SK-MEL-5 (cell line): ENCODE measurements around the gene IGSF8. TPM values are rescaled to one million over a fixed set of nuclear protein-coding genes. Genes with fewer than 3 reads are reported as not detected.
"Not testable (repeated sequence)": the region's sequence is repeated elsewhere in the genome, so short reads cannot be mapped to it uniquely, and the experiment has no call there.

ENCODE experiments used
- DNase-seq: peaks from one replicate; pipeline ENCODE4 v3.0.0-alpha.2; 2016; ENCODE audit warnings: low read depth, low spot score
- in situ Hi-C: cut with HindIII; loops from 2 replicates; pipeline ENCODE4 v1.10.0; 2016; ENCODE audit warnings: low sequenced_read_pairs, high pct_unique_total_duplicates, low pct_unique_long_range_greater_than_20kb
- total RNA-seq: library from RNA; depleted of rRNA; stranded (reverse); fragments of >200 nt; shearing (Covaris generic); gene quantifications from 2 replicates; pipeline ENCODE4 v1.2.3, GENCODE V29; 2014

Gene IGSF8
- total RNA-seq, 1 experiment from 2014 or later: 146 TPM

DNA sequence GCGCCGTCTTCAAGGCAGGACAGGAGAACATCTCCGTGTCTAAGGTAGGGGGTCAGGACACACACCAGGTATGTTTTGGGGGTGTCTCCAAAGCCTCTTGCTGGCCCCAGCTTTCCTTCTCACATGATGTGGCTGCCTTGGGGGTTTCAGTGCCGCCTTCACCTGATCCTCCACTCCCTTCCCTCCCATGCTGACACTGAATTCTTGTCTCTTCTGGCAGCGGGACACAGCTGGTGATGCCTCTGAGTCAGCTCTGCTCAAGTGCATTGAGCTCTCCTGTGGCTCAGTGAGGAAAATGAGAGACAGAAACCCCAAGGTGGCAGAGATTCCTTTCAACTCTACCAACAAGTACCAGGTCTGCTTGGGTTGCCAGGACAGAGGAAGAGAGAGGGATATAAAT lies 30.6 kb upstream of the IGSF8 start:
- in situ Hi-C loops: no loop called here
- no peak for DNase-seq

DNA sequence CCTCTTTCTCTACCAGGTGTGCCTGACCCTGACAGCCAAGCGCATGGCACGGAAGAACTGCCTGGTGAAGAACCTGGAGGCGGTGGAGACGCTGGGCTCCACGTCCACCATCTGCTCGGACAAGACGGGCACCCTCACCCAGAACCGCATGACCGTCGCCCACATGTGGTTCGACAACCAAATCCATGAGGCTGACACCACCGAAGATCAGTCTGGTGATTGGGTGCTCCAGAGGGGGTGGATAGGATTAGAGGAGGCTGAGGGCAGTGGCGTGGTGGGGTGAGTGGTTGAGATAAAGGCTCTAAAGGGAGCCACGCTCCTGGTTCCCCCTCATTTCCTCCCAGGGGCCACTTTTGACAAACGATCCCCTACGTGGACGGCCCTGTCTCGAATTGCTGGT lies 30.2 kb upstream of the IGSF8 start:
- in situ Hi-C loops: no loop called here
- DNase-seq: no peak

GRCh38 chr1:160127865-160128523 lies 29.6 kb upstream of the IGSF8 start:
- no peak for DNase-seq
- in situ Hi-C loops: no loop called here

DNA sequence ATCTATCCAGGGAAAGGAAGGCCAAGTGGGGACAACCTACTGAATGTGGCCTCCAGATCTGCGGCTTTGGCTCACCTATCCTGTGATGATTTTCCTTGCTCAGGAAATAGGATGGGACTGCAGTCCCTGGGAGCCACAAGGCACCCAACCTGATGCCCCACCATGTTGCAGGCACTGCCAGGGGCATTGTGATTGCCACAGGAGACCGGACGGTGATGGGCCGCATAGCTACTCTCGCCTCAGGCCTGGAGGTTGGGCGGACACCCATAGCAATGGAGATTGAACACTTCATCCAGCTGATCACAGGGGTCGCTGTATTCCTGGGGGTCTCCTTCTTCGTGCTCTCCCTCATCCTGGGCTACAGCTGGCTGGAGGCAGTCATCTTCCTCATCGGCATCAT lies 29.0 kb upstream of the IGSF8 start:
- no peak for DNase-seq
- in situ Hi-C loops: no loop called here

- DNase-seq, in situ Hi-C loops: not testable (repeated sequence)
Observed at GRCh38 chr1:160126342-160126741, 27.9 kb upstream of the IGSF8 start.

- no peak for DNase-seq
- in situ Hi-C loops: no loop called here
Observed at GRCh38 chr1:160125746-160126145, 27.3 kb upstream of the IGSF8 start.

- DNase-seq: peak; percentile 35
- in situ Hi-C loops: no loop called here
Observed at GRCh38 chr1:160124705-160125478, 26.5 kb upstream of the IGSF8 start.

DNA sequence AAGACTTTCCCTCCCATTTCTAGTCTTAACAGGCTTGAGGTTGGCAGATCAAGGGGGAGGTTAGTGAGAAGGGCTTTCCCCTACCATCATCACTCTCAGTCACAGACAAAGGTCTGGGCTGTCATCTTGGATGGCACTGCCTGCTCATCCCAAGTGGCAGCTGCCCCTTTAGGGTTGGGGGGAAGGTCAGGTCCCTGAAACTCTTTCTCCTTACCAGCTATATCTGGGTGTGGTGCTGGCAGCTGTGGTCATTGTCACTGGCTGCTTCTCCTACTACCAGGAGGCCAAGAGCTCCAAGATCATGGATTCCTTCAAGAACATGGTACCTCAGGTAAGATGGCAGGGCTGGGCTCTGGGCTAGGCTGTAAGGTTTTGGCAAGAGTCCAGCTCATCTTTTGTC lies 25.3 kb upstream of the IGSF8 start:
- in situ Hi-C loops: no loop called here

GRCh38 chr1:160122978-160123495 lies 24.6 kb upstream of the IGSF8 start:
- DNase-seq: no peak

More for the DNA sequence above, 25.3 kb upstream of the IGSF8 start:
- DNase-seq: no peak

DNA sequence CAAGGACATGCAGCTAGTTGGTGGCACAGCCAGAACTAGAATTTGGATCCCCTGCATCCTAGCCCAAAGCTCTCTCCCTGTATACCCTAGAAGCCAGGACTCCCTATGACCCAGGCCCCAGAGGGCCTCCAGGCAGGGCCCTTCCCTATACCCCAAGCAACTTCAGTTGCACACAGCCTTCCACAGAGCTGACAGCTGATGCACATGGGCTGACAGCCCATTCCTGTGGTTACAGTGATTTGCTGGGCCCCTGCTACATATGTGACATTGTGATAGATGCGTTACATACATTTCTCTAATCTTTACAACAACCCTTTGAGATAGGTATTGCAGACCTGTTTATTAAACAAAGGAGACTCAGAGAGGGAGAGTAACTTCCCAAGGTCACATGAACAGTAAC lies 23.0 kb upstream of the IGSF8 start:
- DNase-seq: no peak
- in situ Hi-C loops: no loop called here

More at GRCh38 chr1:160122978-160123495, 24.6 kb upstream of the IGSF8 start:
- in situ Hi-C loops: no loop called here

GRCh38 chr1:160120797-160121196 lies 22.4 kb upstream of the IGSF8 start:
- DNase-seq: no peak
- in situ Hi-C loops: no loop called here

- in situ Hi-C loops: no loop called here
- DNase-seq: no peak
Observed at GRCh38 chr1:160118928-160119327, 20.5 kb upstream of the IGSF8 start.

DNA sequence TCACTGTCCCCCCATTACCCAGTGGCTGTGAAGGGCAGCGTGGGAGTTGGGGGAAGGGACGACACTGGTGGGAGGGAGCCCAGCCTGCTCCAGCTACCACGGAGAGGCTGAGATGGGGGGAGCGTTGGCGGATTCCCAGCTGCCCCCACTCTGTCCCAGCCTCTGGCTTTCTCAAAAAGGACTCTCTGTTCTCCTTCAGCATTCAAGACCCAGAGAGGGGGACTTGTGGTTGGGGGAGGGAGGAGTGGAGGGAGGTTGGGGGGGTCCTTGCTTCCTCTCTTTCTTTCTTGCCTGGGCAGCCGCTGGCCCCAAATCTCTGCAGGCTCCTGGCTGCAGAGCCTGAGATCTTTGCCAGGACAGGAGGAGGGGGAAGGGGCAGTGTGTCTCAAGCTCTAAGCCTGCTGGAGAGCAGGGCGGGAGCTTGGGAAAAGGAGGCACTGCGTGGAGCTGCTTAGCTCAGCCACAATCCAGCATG lies 19.3 kb upstream of the IGSF8 start:
- in situ Hi-C loops: no loop called here

GRCh38 chr1:160117300-160117699 lies 18.9 kb upstream of the IGSF8 start:
- DNase-seq: no peak
- in situ Hi-C loops: no loop called here

More for the DNA sequence above, 19.3 kb upstream of the IGSF8 start:
- DNase-seq: no peak

GRCh38 chr1:160116283-160117147 lies 18.1 kb upstream of the IGSF8 start:
- in situ Hi-C loops: no loop called here
- DNase-seq: no peak

GRCh38 chr1:160115545-160116282 lies 17.3 kb upstream of the IGSF8 start, which contains the start of gene ATP1A2:
Gene ATP1A2 (plus strand): TSS chr1:160115759. CDS start chr1:160115862, 103 bp downstream.
- no peak for DNase-seq
- in situ Hi-C loops: no loop called here

DNA sequence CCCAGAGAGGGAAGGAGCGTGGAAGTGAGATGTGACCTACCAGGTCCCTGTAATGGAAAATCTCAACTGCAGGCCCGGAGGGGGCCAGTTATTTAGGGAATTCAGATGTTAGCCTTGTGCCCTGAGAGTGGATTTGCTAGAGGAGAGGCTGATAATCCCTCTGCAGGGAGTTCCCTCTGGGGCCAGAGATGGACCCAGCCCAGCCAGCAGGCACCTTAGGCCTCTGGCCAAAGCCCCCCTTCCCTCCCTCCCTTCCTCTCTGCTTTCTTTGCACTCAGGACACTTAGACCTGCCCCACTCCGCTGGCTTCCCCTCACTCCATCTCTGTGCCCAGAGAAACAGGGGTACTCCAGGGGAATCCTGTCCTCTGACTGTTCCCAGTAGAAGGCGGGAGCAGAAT lies 15.7 kb upstream of the IGSF8 start:
- in situ Hi-C loops: no loop called here
- no peak for DNase-seq
